DND-41 (cell line): ENCODE measurements around the gene CAPRIN1.
A peak's percentile ranks its signal among the peaks of the same experiment; 100 is the strongest.

Source experiments
- ATAC-seq: fragments of 200-7000 bp; cut with Tn5 transposase; 3 replicates; pipeline ENCODE4 v1.9.1; 2021; ENCODE audit warnings: low read depth; ENCODE audit not compliant: insufficient read depth
- DNase-seq: peaks from one replicate; pipeline ENCODE4 v3.0.0-alpha.2; 2020
- H2AFZ ChIP-seq: 2 replicates; pipeline ENCODE4 v1.6.0; 2012; ENCODE audit warnings: low read depth, low read length
- H3K27ac ChIP-seq: 2 replicates; pipeline ENCODE4 v1.5.1; 2012; ENCODE audit warnings: low read length, inconsistent platforms
- H3K27me3 ChIP-seq: fragments of 200-600 bp; sonication (generic); 2 replicates; pipeline ENCODE4 v1.6.0; 2012; ENCODE audit warnings: low read length, mild to moderate bottlenecking, inconsistent platforms; ENCODE audit not compliant: insufficient read depth, poor library complexity
- H3K36me3 ChIP-seq: 2 replicates; pipeline ENCODE4 v1.5.1; 2012; ENCODE audit warnings: low read length, inconsistent platforms; ENCODE audit not compliant: insufficient read depth
- H3K4me1 ChIP-seq: 2 replicates; pipeline ENCODE4 v1.5.1; 2012; ENCODE audit warnings: mild to moderate bottlenecking, low read length; ENCODE audit not compliant: insufficient read depth
- H3K4me2 ChIP-seq: 2 replicates; pipeline ENCODE4 v1.6.0; 2012; ENCODE audit warnings: mild to moderate bottlenecking, moderate library complexity, low read length, inconsistent platforms; ENCODE audit not compliant: insufficient read depth
- H3K4me3 ChIP-seq, 2 experiments: fragments of 200-600 bp in 1 of 2; shearing (Covaris generic) in 1 of 2; 2 replicates each; pipeline ENCODE4 v1.5.1; 2012 to 2016; ENCODE audit warnings: inconsistent platforms in 2 of 2, low read length in 2 of 2, mild to moderate bottlenecking in 2 of 2, low read depth in 1 of 2, moderate library complexity in 1 of 2
- H3K79me2 ChIP-seq: 2 replicates; pipeline ENCODE4 v1.6.0; 2012; ENCODE audit warnings: low read length, inconsistent platforms; ENCODE audit not compliant: insufficient read depth
- H3K9ac ChIP-seq: 2 replicates; pipeline ENCODE4 v1.6.0; 2012; ENCODE audit warnings: low read depth, mild to moderate bottlenecking, inconsistent platforms, low read length, moderate library complexity
- H3K9me3 ChIP-seq: 2 replicates; pipeline ENCODE4 v1.5.1; 2012; ENCODE audit warnings: low read length, moderate library complexity, mild to moderate bottlenecking, inconsistent platforms; ENCODE audit not compliant: insufficient read depth, severe bottlenecking
- H4K20me1 ChIP-seq: 2 replicates; pipeline ENCODE4 v1.6.0; 2012; ENCODE audit warnings: low read length; ENCODE audit not compliant: insufficient read depth
- CTCF ChIP-seq: IDR thresholded peaks from 2 replicates; pipeline ENCODE4 v1.5.1; 2012; ENCODE audit warnings: borderline replicate concordance, low read length, moderate library complexity, mild to moderate bottlenecking; ENCODE audit not compliant: poor library complexity, severe bottlenecking; ENCODE audit errors: extremely low read depth
- EZH2 ChIP-seq: IDR thresholded peaks from 3 replicates; pipeline ENCODE4 v1.6.1; 2012; ENCODE audit warnings: borderline replicate concordance, low read depth, mild to moderate bottlenecking, moderate library complexity, low read length, inconsistent platforms; ENCODE audit not compliant: severe bottlenecking

The CAPRIN1 gene, protein sequence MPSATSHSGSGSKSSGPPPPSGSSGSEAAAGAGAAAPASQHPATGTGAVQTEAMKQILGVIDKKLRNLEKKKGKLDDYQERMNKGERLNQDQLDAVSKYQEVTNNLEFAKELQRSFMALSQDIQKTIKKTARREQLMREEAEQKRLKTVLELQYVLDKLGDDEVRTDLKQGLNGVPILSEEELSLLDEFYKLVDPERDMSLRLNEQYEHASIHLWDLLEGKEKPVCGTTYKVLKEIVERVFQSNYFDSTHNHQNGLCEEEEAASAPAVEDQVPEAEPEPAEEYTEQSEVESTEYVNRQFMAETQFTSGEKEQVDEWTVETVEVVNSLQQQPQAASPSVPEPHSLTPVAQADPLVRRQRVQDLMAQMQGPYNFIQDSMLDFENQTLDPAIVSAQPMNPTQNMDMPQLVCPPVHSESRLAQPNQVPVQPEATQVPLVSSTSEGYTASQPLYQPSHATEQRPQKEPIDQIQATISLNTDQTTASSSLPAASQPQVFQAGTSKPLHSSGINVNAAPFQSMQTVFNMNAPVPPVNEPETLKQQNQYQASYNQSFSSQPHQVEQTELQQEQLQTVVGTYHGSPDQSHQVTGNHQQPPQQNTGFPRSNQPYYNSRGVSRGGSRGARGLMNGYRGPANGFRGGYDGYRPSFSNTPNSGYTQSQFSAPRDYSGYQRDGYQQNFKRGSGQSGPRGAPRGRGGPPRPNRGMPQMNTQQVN

GRCh38 chr11:34051349-34052035, at the start of gene CAPRIN1:
CAPRIN1 (plus strand) TSS chr11:34051731; CDS start chr11:34052421, 690 bp downstream.
- TF ChIP-seq EZH2 (no peak), CTCF (no peak)
- DNase-seq = peak; percentile 87
- peak; percentile 80 for ATAC-seq
- Histone ChIP-seq H3K36me3 (peaks cover 42% of the 10 kb centered on the region), H3K79me2 (peaks cover 48% of the 10 kb centered on the region), H3K9me3 (no peaks in the 10 kb centered on the region), H3K9ac (peak within 1 kb of the TSS; percentile 99), H3K4me1 (peaks cover 40% of the 10 kb centered on the region), H3K4me2 (peak within 1 kb of the TSS; percentile 92), H3K27ac (peak within 1 kb of the TSS; percentile 99), H3K27me3 (no peaks in the 10 kb centered on the region), H2AFZ (peak within 1 kb of the TSS; percentile 74), H4K20me1 (peaks cover 30% of the 10 kb centered on the region), H3K4me3 (peak within 1 kb of the TSS; percentile 71 to 100)

DNA sequence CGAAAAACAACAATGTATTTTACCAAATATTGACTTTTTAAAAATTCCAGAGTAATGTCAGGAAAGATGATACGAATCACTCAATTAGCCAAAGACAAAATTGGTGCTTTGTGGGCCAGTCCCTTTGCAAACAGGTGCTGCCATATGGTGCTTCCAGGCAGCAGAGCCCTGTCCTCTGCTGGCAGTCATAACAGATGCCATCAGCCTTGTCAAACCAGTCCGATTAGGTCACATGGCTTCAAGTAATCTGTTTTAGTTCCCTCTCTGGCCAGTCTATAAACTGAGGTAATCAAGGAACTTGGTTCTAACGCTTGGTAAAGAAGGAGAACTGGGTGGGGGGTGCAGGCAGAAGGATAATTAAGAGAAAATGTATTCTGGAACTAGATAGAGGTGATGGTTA, 49.1 kb upstream of the CAPRIN1 start:
- ATAC-seq = no peak

DNA sequence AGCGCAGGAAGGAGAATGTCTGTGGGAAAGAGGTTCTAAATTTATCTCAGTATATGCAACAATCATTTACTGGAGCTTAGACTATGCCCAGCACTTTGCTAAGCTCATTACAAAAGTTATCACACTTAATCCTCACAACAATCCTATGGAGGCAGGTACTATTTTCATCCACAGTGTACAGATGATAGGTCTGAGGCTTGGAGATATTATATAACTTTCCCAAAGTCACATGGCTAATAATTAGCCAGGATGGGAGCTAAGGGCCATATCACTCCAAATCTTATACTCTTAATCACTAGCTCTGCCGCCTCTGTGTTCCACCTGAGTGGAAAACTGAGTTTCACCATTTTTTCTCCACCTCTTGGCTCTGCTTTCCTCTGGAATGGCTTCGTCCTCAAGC, 47.3 kb upstream of the CAPRIN1 start:
- H3K4me3 ChIP-seq = no peak overlapping the region
- no peaks in the 10 kb centered on the region for H3K79me2 ChIP-seq
- no peak for TF ChIP-seq EZH2
- no peak for TF ChIP-seq CTCF
- H4K20me1 ChIP-seq = no peaks in the 10 kb centered on the region
- DNase-seq (no peak), ATAC-seq (no peak)
- H2AFZ ChIP-seq = no peak overlapping the region
- no peaks in the 10 kb centered on the region for H3K9me3 ChIP-seq
- H3K27ac ChIP-seq = no peak overlapping the region
- H3K27me3 ChIP-seq = peaks cover 14% of the 10 kb centered on the region
- no peaks in the 10 kb centered on the region for H3K4me1 ChIP-seq
- no peaks in the 10 kb centered on the region for H3K36me3 ChIP-seq
- no peak overlapping the region for H3K9ac ChIP-seq
- H3K4me2 ChIP-seq = no peak overlapping the region

More for the DNA sequence above, 49.1 kb upstream of the CAPRIN1 start:
- Histone ChIP-seq H3K4me2 (no peak overlapping the region), H3K9me3 (no peaks in the 10 kb centered on the region), H3K79me2 (no peaks in the 10 kb centered on the region), H3K9ac (no peak overlapping the region), H4K20me1 (no peaks in the 10 kb centered on the region), H2AFZ (no peak overlapping the region), H3K27me3 (peaks cover 23% of the 10 kb centered on the region), H3K4me1 (peaks cover 2% of the 10 kb centered on the region), H3K36me3 (no peaks in the 10 kb centered on the region), H3K27ac (no peak overlapping the region), H3K4me3 (no peak overlapping the region)
- DNase-seq = no peak
- no peak for TF ChIP-seq CTCF
- TF ChIP-seq EZH2 = no peak
